Measurements from ENCODE around the gene IL1R1. TPM values are rescaled to one million over a fixed set of nuclear protein-coding genes. Genes with fewer than 3 reads are reported as not detected.

The IL1R1 gene
- polyA plus RNA-seq, 1 donor (not counting 4 experiments of a cell fraction or from before 2014, with no cell fraction given): 7.5 TPM

GRCh38 chr2:102197389-102198137 lies 55.0 kb downstream of the IL1R1 start:
- Histone ChIP-seq H3K27ac (ENCODE audit: control insufficient read depth, insufficient read depth, low read length) (no peak overlapping the region), H3K4me3 (ENCODE audit: control insufficient read depth in 2 of 3, extremely low read depth in 1 of 3, insufficient read depth in 2 of 3, low read depth in 1 of 3, low read length in 3 of 3) (no peak overlapping the region), H3K9me1 (ENCODE audit: control insufficient read depth, extremely low read depth, insufficient read depth, low read length) (no peaks in the 10 kb centered on the region), H3K4me2 (ENCODE audit: control insufficient read depth, extremely low read depth, insufficient read depth, low read depth, low read length) (no peak overlapping the region), H3K4me1 (ENCODE audit: control insufficient read depth, extremely low read depth, insufficient read depth, low read length) (peaks cover 10% of the 10 kb centered on the region), H2AFZ (ENCODE audit: control insufficient read depth, low read length) (no peak overlapping the region), H3K36me3 (ENCODE audit: control insufficient read depth in 2 of 2, extremely low read depth in 1 of 2, insufficient read depth in 2 of 2, low read length in 2 of 2) (peaks cover 0 to 4% of the 10 kb centered on the region in 2 experiments), H4K20me1 (ENCODE audit: control insufficient read depth, extremely low read depth, insufficient read depth, low read length) (no peaks in the 10 kb centered on the region), H3K79me2 (ENCODE audit: control insufficient read depth, insufficient read depth, low read length) (no peaks in the 10 kb centered on the region), H3K27me3 (ENCODE audit: control insufficient read depth, extremely low read depth, insufficient read depth, low read length) (no peaks in the 10 kb centered on the region), H3K9ac (ENCODE audit: control insufficient read depth, extremely low read depth, insufficient read depth, low read length) (no peak overlapping the region), H3K9me3 (ENCODE audit: control insufficient read depth, low read depth, low read length) (no peaks in the 10 kb centered on the region)
- FAIRE-seq (no peak), DNase-seq (ENCODE audit: low read depth, low spot score) (no peak)
- dilution Hi-C loops (cut with MboI; ENCODE audit: extremely low pct_ligation_motif_present, low sequenced_read_pairs): no loop called here
- TF ChIP-seq EZH2 (IDR thresholded peaks at IDR 0.05; ENCODE audit: low read length): no peak
- TF ChIP-seq CTCF (optimal IDR thresholded peaks at IDR 0.05 in 1 of 3, IDR thresholded peaks at IDR 0.05 in 1 of 3, conservative IDR thresholded peaks at IDR 0.05 in 1 of 3; ENCODE audit: extremely low read depth in 1 of 3, insufficient read depth in 2 of 3, low read length in 3 of 3): no peak

GRCh38 chr2:102200539-102200938 lies 58.0 kb downstream of the IL1R1 start:
- H3K36me3 ChIP-seq (ENCODE audit: control insufficient read depth in 2 of 2, extremely low read depth in 1 of 2, insufficient read depth in 2 of 2, low read length in 2 of 2): peaks cover 0 to 4% of the 10 kb centered on the region in 2 experiments
- dilution Hi-C loops (cut with MboI; ENCODE audit: extremely low pct_ligation_motif_present, low sequenced_read_pairs): no loop called here
- H3K4me2 ChIP-seq (ENCODE audit: control insufficient read depth, extremely low read depth, insufficient read depth, low read depth, low read length): no peak overlapping the region
- H3K9ac ChIP-seq (ENCODE audit: control insufficient read depth, extremely low read depth, insufficient read depth, low read length): no peak overlapping the region
- no peaks in the 10 kb centered on the region for H3K27me3 ChIP-seq (ENCODE audit: control insufficient read depth, extremely low read depth, insufficient read depth, low read length)
- no peak overlapping the region for H3K27ac ChIP-seq (ENCODE audit: control insufficient read depth, insufficient read depth, low read length)
- no peaks in the 10 kb centered on the region for H3K9me1 ChIP-seq (ENCODE audit: control insufficient read depth, extremely low read depth, insufficient read depth, low read length)
- no peaks in the 10 kb centered on the region for H3K4me1 ChIP-seq (ENCODE audit: control insufficient read depth, extremely low read depth, insufficient read depth, low read length)
- TF ChIP-seq EZH2 (IDR thresholded peaks at IDR 0.05; ENCODE audit: low read length): no peak
- no peak for TF ChIP-seq CTCF (optimal IDR thresholded peaks at IDR 0.05 in 1 of 3, IDR thresholded peaks at IDR 0.05 in 1 of 3, conservative IDR thresholded peaks at IDR 0.05 in 1 of 3; ENCODE audit: extremely low read depth in 1 of 3, insufficient read depth in 2 of 3, low read length in 3 of 3)
- no peaks in the 10 kb centered on the region for H3K79me2 ChIP-seq (ENCODE audit: control insufficient read depth, insufficient read depth, low read length)
- H3K4me3 ChIP-seq (ENCODE audit: control insufficient read depth in 2 of 3, extremely low read depth in 1 of 3, insufficient read depth in 2 of 3, low read depth in 1 of 3, low read length in 3 of 3): no peak overlapping the region
- DNase-seq (ENCODE audit: low read depth, low spot score) (no peak), FAIRE-seq (peak; percentile 46)
- H2AFZ ChIP-seq (ENCODE audit: control insufficient read depth, low read length): no peak overlapping the region
- no peaks in the 10 kb centered on the region for H3K9me3 ChIP-seq (ENCODE audit: control insufficient read depth, low read depth, low read length)
- H4K20me1 ChIP-seq (ENCODE audit: control insufficient read depth, extremely low read depth, insufficient read depth, low read length): no peaks in the 10 kb centered on the region

Data from keratinocyte (primary cell).